ENCODE measurements around the gene SASH1.
"Not testable (repeated sequence)": the region's sequence is repeated elsewhere in the genome, so short reads cannot be mapped to it uniquely, and the experiment has no call there.

Gene SASH1

GRCh38 chr6:148329596-148330381 lies 12.8 kb upstream of the SASH1 start:
- DNase-seq, result no peak

GRCh38 chr6:148332088-148332487 lies 10.6 kb upstream of the SASH1 start:
- DNase-seq, result no peak

- no peak for DNase-seq
Observed at GRCh38 chr6:148336901-148337300, 5.7 kb upstream of the SASH1 start.

- DNase-seq, result no peak
Observed at GRCh38 chr6:148339766-148340165, 2.9 kb upstream of the SASH1 start.

- no peak for DNase-seq
Observed at GRCh38 chr6:148340586-148341297, 1.9 kb upstream of the SASH1 start.

- DNase-seq, result no peak
Observed at GRCh38 chr6:148342100-148342349, 613 bp upstream of the SASH1 start.

GRCh38 chr6:148343047-148343782 lies 577 bp downstream of the SASH1 start:
- DNase-seq, result no peak

GRCh38 chr6:148345176-148345575 lies 2.5 kb downstream of the SASH1 start:
- no peak for DNase-seq

- no peak for DNase-seq
Observed at GRCh38 chr6:148345578-148345977, 2.9 kb downstream of the SASH1 start.

- no peak for DNase-seq
Observed at GRCh38 chr6:148346681-148347440, 4.2 kb downstream of the SASH1 start.

GRCh38 chr6:148347441-148348054 lies 4.9 kb downstream of the SASH1 start:
- DNase-seq, result no peak

- no peak for DNase-seq
Observed at GRCh38 chr6:148348335-148348734, 5.7 kb downstream of the SASH1 start.

GRCh38 chr6:148348778-148349177 lies 6.1 kb downstream of the SASH1 start:
- no peak for DNase-seq

GRCh38 chr6:148349466-148349865 lies 6.8 kb downstream of the SASH1 start:
- no peak for DNase-seq

- DNase-seq, result no peak
Observed at GRCh38 chr6:148351309-148351708, 8.7 kb downstream of the SASH1 start.

- not testable (repeated sequence) for DNase-seq
Observed at GRCh38 chr6:148352421-148352820, 9.8 kb downstream of the SASH1 start.

GRCh38 chr6:148358196-148358785 lies 15.7 kb downstream of the SASH1 start:
- no peak for DNase-seq

GRCh38 chr6:148359228-148359627 lies 16.6 kb downstream of the SASH1 start:
- DNase-seq, result no peak

- no peak for DNase-seq
Observed at GRCh38 chr6:148364056-148364824, 21.6 kb downstream of the SASH1 start.

GRCh38 chr6:148365041-148365440 lies 22.4 kb downstream of the SASH1 start:
- no peak for DNase-seq

- no peak for DNase-seq
Observed at GRCh38 chr6:148367411-148368024, 24.9 kb downstream of the SASH1 start.

Measured in activated naive CD4-positive, alpha-beta T cell treated with Interleukin-2 at 50 U/mL for 16 hours (primary cell).